Stimulated activated CD4-positive, alpha-beta T cell treated with anti-CD3 and anti-CD28 coated beads, TNF-alpha, amount 100 ng/mL, for 48 hours (primary cell): Measurements from ENCODE around the gene MRPS26.
"Not testable (repeated sequence)": the region's sequence is repeated elsewhere in the genome, so short reads cannot be mapped to it uniquely, and the experiment has no call there.

ENCODE experiments used
- DNase-seq, 3 donors: peaks; one replicate each; pipeline ENCODE4 v3.0.0-alpha.2; 2020; ENCODE audit warnings: low read depth in 3 of 3

MRPS26 gene

DNA sequence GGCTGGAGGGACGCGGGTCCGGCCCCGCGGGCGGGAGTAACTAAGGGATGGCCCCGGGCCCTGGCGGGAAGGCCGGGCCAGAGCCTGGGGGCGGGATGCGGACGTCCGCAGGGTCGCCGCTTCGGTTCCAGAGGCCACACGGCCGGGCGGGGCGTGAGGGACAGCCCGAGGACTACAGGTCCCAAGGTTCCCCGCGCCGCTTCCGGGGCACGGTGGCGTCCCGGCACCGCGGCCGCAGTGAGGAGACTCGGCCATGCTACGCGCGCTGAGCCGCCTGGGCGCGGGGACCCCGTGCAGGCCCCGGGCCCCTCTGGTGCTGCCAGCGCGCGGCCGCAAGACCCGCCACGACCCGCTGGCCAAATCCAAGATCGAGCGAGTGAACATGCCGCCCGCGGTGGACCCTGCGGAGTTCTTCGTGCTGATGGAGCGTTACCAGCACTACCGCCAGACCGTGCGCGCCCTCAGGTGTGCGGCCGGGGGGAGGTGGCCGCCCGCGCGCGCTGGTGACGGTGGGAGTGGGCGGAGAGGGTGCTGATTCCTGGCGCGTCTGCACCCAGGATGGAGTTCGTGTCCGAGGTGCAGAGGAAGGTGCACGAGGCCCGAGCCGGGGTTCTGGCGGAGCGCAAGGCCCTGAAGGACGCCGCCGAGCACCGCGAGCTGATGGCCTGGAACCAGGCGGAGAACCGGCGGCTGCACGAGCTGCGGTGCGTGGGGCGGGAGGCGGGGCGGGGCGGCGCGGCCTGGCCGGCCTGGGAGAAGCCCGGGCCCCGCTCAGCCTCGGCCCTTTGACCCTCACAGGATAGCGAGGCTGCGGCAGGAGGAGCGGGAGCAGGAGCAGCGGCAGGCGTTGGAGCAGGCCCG is at the start of gene MRPS26:
Gene MRPS26 (plus strand): TSS at position 237 of the 861 bp plus-strand sequence. CDS start 17 bp downstream, at position 254.
- peak; percentile 67 to 81 (median 73) for DNase-seq

DNA sequence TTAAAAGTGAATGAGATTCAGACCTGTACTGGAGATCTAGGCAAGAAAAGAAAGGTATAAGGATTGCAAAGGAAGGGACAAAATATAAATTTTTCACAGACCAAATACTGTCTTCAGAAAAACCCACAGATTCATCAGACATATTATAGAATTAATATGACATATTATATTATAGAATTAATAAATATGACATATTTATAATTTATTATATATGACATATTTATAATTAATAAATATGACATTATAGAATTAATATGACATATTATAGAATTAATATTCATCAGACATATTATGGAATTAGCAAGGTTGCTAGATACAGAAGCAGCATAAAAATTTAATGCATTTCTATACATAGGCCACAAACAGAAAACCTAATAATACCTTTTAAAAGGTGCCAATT is 47.1 kb upstream of the MRPS26 start:
- DNase-seq: no peak

DNA sequence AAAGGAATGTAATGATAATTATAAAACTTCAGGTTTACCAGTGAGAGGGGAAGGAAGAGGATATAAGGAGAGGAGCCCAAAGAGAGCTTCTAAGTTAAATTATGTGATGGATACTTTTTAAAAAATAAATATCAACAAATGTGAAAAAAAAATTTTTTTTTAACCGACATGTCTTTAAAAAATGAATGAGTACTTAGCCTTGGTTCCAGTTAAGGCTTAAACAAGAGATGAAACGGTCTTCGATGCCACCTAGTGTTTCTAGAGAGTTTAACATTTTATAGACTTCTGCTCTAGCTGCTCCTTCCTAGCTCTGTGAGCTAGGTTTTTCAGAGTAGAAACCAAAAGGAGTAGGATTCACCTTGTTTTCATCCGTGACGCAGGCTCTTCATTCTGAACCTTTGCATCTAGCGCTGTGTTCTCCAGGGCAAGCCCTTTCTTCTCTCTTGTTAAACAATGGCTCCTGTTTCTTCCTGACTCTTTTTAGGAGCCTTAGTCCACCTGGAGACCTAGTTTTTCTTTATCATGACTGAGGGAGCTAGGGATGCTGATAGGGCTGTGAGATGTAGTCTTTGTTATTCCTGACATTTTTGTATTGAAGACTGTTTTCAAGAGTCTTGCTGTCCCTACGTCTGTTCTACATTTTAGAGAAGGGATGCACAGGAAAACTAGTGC is 44.9 kb upstream of the MRPS26 start:
- DNase-seq: no peak

DNA sequence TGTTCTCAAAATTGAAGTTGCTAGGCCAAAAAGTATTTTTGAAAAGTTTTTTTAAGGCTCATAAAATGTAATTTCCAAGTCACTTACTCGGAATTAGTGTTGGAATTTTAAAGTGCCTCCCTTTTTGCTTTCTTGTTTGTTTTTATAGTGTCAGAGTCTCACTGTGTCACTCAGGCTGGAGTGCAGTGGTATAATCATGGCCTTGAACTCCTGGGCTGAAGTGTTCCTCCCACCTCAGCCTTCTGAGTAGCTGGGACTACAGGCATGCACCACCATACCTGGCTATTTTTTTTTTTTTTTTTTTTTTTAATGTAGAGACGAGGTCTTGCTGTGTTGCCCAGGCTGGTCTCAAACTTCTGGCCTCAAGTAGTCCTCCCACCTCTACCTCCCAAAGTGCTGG is 42.4 kb upstream of the MRPS26 start:
- DNase-seq: no peak

DNA sequence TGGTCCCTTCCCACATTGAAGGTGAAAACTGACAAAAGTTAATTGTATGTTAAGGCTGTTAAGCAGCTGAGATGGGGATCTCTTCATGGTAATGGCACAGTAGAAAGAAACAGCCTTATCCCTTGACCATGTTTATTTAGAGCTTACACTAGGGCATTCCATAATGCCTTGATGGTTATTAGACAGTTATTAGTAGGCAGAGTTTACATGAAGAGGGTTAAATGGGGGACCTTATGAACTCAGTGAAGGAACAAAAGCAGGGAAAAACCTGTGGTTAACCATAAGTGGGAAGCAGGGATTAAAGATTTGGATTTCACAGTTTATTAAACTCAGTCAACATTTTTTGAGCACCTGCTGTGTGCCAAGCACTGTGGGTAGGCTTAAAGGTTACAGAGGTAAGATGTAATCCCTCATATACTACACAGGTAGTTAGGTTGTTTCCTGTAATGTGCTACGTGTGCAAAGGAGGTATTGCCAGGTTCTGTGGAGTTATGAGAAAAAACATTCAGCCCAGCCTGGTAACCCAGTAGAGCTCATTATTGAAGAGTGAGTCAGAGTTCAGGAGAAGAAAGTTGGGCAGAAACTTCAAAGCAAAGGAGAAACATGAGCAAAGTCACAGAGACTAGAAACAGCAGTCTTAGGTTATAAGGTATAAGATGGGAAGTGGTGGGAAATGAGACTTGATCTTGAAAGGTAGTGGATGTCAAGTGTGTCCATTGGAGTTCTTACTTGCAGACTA is 34.7 kb upstream of the MRPS26 start:
- DNase-seq: no peak

DNA sequence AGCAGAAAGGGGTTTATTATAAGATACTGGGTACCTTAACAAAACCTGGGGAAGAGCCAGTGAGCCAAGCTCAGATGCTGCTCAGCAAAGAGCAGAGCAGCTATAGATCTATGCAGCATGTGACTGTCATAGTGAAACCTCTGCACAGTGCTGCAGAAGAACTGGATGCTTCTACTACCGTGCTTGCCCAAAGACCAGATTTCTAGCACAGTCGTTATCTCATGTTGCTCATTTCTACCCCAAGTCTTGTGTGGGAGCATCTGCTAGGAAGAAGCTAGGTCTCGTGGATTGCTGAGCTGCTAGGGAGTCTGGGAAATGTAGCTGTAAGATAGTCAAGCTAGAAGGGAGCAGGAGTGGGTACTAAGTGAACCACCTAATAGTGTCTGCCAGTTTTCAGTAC is 34.1 kb upstream of the MRPS26 start:
- DNase-seq: peak in 2 of 3 donors; percentile 19 to 36

DNA sequence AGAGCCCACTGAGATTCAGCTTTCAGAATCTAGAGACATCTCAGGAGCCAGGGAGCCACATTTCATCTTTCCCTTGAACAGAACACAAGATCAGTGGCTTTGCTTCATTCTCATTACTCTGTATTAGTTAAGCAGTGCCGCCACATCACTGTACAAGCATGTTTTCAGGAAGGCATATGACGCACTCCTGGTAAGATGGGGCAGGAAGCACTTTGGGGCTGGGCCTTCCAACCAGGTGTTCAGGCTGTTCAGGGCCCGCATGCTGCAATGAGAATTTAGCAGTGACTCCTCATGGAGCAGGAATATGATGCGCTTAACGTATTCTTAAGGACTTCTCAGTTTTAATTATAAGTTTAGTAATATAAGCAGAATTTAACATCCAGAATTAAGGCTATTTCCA is 32.1 kb upstream of the MRPS26 start:
- DNase-seq: no peak

DNA sequence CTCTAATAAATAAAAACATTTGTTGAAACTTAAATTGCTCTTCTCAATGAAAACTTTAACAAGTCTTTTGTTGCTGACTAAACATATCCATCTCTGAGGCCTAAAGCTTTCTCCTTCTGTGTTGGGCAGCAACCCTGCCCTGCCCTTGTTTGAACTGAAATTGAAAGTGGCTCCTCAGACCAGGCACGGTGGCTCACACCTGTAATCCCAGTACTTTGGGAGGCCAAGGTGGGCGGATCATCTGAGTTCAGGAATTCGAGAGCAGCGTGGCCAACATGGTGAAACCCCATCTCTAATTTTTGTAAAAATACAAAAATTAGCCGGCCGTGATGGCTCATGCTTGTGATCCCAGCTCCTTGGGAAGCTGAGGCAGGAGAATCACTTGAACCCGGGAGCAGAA is 31.7 kb upstream of the MRPS26 start:
- no peak for DNase-seq

DNA sequence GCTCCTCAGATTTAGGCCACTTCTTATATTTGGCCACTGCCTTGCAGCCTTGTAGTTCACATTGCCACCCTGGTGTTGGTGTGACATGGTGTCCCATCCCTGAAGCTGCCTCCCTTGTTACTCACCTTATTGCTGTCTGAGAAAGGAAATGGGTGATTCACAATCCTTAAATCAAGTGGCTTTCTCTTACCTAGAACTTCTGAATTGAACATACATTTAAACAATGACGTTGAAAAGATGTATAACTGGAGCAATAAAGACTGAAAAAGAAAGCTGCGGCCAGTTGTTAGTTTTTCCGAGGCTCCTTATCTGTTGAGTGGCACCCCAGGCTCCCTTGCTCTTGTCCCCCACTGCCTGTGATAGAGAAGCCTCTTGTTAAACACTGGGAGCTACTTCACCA is 31.2 kb upstream of the MRPS26 start:
- peak in 2 of 3 donors; percentile 22 to 58 for DNase-seq

DNA sequence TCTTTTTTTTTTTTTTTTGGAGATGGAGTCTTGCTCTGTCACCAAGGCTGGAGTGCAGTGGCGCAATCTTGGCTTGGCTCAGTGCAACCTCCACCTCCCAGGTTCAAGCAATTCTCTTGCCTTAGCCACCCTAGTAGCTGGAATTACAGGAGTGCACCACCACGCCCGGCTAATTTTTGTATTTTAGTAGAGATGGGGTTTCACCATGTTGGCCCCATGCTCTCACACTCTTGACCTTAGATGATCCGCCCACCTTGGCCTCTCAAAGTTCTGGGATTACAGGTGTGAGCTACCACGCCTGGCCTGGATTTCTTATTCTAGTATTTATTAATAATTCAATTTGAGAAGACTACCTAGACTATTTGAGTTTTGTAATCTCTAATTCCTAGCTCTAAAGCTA is 30.6 kb upstream of the MRPS26 start:
- not testable (repeated sequence) for DNase-seq

DNA sequence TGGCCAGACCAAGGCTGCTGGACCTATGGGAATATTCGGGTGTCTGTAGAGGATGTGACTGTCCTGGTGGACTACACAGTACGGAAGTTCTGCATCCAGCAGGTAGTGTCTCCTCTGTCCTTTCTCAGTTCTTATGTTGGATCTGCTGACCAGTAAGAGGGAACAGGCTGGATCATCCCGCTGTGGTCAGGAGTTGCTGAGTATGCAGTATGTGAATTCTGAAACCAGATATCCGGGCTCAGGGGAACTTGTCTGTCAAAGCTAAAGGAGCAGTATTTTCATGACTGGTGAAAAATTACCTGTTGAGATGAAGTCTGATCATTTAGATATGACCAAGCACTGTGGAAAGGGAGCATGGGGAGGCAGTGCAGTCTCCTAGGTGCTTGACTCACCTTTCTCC is 24.5 kb upstream of the MRPS26 start:
- no peak for DNase-seq

DNA sequence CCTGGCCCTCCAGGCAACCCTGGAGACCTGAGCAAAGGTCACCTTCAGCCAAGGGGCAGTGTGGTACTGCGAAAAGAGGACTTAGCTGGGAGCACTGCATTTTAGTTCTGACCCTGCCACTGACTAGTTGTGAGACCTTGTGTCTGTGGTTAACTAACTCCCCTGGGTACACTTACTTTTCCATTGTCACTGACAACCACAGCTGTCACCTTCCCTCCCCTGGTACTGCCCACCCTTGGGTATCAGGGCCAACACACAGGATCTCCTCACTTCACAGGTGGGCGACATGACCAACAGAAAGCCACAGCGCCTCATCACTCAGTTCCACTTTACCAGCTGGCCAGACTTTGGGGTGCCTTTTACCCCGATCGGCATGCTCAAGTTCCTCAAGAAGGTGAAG is 24.1 kb upstream of the MRPS26 start:
- no peak for DNase-seq

DNA sequence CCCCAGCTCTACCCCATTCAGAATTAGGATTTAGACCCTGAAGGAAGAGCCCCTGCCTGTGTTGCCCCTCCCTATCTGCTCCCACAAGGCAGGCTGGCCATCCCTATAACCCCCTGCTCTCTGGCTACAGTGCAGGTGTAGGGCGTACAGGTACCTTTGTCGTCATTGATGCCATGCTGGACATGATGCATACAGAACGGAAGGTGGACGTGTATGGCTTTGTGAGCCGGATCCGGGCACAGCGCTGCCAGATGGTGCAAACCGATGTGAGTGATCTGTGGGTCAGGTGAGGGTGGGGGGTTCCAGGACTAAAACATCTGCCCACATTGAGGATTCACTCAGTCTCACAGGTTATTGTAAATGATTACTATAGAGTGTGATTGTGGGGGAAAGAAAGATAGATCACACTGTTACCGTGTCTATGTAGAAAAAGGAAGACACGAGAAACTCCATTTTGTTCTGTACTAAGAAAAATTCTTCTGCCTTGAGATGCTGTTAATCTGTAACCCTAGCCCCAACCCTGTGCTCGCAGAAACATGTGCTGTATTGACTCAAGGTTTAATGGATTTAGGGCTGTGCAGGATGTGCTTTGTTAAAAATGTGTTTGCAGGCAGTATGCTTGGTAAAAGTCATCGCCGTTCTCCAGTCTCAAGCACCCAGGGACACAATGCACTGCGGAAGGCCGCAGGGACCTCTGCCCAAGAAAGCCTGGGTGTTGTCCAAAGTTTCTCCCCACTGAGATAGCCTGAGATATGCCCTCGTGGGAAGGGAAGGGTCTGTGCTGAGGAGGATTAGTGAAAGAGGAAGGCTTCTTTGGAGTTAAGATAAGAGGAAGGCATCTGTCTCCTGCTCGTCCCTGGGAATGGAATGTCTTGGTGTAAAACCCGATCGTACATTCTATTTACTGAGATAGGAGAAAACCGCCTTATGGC is 23.0 kb upstream of the MRPS26 start:
- not testable (repeated sequence) for DNase-seq

DNA sequence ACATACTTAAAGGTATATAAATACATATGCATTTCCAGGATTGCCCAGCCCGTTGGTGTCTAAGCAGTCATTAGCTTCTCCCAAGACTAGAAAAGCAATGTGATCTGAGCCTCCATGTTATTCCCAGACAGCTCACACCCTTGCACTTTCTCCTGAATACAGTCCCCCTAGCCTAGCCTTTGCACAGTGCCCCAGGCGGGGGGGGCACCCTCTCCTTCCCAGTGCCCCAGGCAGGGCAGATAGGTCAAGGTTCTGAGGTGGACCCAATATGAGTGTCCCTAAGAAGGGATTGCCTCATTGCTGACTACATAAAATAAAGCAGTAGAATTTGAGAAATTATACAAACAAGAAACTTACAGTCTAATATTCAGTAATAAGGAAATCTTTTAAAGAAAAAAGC is 17.9 kb upstream of the MRPS26 start:
- DNase-seq: no peak

DNA sequence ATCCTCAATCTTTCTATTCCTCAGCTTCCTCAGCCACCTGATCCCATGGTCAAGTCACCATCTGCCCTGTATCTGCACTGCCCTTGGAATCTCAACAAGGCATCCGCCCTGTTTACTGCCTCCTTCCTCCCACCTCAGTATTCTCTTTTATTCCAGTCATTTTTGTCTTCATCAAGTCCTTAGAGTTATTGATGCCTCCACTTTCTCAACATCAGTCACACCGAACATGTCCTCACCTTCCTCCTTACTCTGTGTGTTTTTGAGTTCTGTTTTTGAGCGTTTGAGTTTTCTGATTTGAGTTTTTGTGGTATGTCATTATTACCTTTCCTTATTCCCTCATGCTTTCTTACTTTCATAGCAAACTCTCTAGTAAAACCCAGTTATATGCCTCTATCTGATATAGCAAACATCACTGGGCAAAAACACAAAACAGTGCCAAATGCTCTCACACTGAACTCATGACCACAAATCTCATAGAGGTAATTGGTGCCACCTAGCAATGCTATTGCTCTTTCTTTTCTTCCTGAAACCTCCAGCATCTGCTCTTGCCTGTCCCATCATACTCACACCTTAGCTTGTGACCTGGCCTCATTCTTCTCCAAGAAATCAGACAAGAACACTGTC is 14.2 kb upstream of the MRPS26 start:
- no peak for DNase-seq

DNA sequence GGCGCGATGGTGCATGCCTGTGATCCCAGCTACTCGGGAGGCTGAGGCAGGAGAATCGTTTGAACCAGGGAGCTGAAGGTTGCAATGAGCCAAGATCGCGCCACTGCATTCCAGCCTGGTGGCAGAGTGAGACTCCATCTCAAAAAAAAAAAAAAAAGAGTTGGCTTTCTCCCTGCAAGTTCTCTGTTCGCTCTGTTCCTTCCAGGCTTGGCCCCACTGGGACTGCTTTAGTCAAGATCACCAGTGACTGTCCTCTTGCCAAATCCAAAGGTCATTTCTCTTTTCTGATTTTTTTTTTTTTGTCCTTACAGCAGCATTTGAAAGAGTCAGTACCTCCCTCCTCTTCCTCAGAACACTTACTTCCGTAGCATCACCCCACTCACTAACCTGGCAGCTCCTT is 13.2 kb upstream of the MRPS26 start:
- DNase-seq: no peak

DNA sequence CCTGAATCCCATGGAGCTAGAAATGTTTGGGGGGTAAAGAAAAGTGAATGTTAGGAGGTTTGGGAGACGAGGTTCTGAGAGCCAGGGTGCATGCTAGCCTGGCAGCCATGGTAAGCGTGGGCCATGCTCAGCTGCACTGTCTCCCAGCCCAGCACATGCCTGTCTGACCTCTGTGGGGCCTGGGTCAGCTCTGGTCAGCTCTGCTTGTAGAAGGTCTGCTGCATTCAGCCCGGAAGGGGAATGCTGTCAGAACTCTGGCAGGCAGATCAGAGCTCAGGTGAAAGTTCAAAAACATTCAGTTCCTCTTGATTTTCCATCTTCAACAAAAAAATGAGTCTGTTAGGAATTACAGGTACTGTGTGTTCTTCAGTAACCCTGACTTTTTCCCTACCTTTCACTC is 8.2 kb upstream of the MRPS26 start:
- DNase-seq: no peak

DNA sequence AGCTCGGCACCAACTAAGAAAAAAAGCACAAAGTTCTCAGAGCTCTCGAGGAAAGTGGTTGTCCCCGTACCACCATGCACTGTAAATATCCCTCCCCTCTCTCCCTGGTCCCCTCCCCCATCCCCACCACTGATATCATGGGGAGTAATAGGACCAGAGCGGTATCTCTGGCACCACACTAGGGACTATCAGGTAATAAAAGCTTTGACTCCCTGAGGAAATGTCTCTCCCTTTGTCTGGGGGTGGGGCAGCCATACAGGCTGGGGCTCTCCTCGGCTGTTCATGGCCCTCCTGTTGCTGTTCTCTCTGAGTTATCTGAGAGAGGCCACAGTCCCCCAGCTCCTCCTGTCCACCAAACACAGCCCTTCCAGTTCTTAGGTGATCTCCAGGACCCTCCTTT is 7.4 kb upstream of the MRPS26 start:
- DNase-seq: no peak

DNA sequence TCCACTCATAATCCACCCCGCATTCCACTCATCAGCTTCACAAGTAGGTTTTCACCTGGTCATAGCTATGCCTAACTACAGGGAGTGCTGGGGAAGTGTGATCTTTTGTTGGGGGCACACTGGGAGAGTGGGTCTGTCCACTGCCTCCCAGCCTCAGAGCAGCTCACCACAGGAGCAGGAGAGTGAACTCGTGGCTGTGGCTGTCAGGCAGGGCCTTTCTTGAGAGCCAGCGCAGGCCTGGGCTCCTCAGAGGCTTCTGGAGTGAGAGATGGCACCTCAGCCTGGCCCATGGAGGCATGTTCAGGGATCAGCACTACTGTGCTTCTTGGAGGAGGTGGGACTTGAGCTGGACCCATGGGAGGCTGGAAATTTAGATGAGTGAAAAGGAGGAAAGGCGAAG is 6.4 kb upstream of the MRPS26 start:
- DNase-seq: no peak

DNA sequence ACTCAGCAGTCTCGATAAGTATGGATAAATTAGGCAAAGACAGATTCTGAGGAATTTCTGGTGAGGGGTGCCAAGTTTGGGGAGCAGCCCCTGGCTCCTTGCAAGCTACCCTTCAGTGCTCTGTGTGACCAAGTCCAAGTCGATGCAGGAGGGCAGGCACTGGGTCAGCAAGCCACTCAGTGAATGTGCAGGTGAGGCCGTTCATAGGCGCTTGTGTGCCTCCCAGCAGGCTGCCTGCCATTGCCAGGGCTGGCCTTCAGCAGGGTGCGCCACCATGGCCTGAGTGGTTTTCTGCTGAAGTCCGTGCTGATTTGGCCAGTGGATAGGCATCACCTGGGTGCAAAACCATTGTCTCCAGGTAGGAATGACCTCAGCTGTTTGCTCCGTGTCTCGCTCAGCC is 5.8 kb upstream of the MRPS26 start:
- no peak for DNase-seq

DNA sequence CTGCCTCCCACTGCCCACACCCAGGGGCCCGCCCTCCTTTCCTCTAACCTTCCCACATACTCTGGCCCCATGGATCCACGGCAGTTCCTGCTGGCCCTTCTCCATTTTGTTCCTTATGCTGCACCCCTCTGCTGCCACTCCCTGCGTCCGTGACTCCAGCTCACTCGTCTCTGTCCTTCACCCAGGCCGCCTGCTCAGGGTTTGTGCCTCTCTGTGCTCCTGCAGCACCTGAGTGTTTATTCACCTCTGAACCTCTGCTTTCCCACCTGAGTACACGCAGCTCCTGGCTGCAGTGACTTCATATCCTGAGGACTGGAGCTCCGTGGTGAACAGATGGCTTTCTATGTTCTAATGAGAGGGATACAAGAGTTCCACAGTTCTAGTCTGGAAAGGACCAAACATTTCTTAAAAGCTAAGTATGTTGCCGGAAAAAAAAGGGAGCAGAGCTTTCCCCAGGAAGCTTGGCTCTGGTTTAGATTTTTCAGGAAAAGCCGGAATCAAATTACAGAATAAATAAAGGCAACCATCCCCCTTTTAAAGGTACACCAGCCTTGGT is 3.9 kb upstream of the MRPS26 start:
- no peak for DNase-seq
